Kidney (tissue), 14 donors: Measurements from ENCODE around the gene EMC1. TPM values are rescaled to one million over a fixed set of nuclear protein-coding genes. Genes with fewer than 3 reads are reported as not detected.
A peak's percentile ranks its signal among the peaks of the same experiment; 100 is the strongest.
"Not testable (repeated sequence)": the region's sequence is repeated elsewhere in the genome, so short reads cannot be mapped to it uniquely, and the experiment has no call there.

Experiments used
- DNase-seq, 5 donors: peaks; one replicate each; pipeline ENCODE4 v3.0.0-alpha.2; 2013 to 2020
- FAIRE-seq: peaks from 2 replicates; lab custom pipeline; 2012; peaks lifted over from hg19 to GRCh38; lab: Jason Lieb, UNC
- H3K27ac ChIP-seq, 2 donors: one replicate each; pipeline ENCODE4 v1.7.0; 2013; ENCODE audit warnings: low read depth in 2 of 2, low read length in 2 of 2, inconsistent platforms in 1 of 2
- H3K27me3 ChIP-seq: one replicate; pipeline ENCODE4 v1.7.1; 2013; ENCODE audit warnings: low read length, inconsistent platforms; ENCODE audit not compliant: control insufficient read depth, insufficient read depth
- H3K36me3 ChIP-seq, 3 donors: one replicate each; pipeline versions ENCODE4 v1.7.0 to v1.7.1; 2013; ENCODE audit warnings: low read length in 3 of 3, control low read depth in 1 of 3, inconsistent platforms in 1 of 3; ENCODE audit not compliant: insufficient read depth in 3 of 3, control insufficient read depth in 2 of 3
- H3K4me1 ChIP-seq, 3 donors: one replicate each; pipeline versions ENCODE4 v1.7.0 to v1.7.1; 2013; ENCODE audit warnings: low read length in 3 of 3, inconsistent platforms in 1 of 3, low read depth in 1 of 3; ENCODE audit not compliant: control insufficient read depth in 2 of 3, insufficient read depth in 2 of 3
- H3K4me3 ChIP-seq, 3 donors: one replicate each; pipeline versions ENCODE4 v1.7.0 to v1.8.1; 2013; ENCODE audit warnings: low read length in 3 of 3, control low read depth in 1 of 3, inconsistent platforms in 1 of 3
- H3K9ac ChIP-seq, 3 donors: one replicate each; pipeline versions ENCODE4 v1.7.0 to v1.7.1; 2013; ENCODE audit warnings: low read length in 3 of 3, control low read depth in 1 of 3, inconsistent platforms in 1 of 3
- H3K9me3 ChIP-seq, 3 donors: one replicate each; pipeline versions ENCODE4 v1.7.0 to v1.7.1; 2013; ENCODE audit warnings: low read length in 3 of 3, control low read depth in 1 of 3, inconsistent platforms in 1 of 3; ENCODE audit not compliant: control insufficient read depth in 2 of 3, insufficient read depth in 1 of 3
- intact Hi-C: fragments of 100-400 bp; cut with DNase I; formaldehyde crosslinking; loops from one replicate; pipeline ENCODE4 v1.11.1; 2022
- polyA plus RNA-seq: library from polyadenylated mRNA; stranded (reverse); fragments of 350-450 nt; fragmentation: Illumina TruSeq; extraction: RNeasy Lipid Tissue Mini Kit (QIAGEN cat#74804); gene quantifications from one replicate; pipeline ENCODE4 v1.2.3, GENCODE V29; 2014; ENCODE audit warnings: low read depth, low replicate concordance; ENCODE audit not compliant: insufficient read depth
- total RNA-seq: library from RNA; stranded (reverse); fragmentation: NEBNext Ultra II Directional; extraction: Animal tissue kit (Norgen Biotek cat#: 25700); gene quantifications from one replicate; pipeline ENCODE4 v1.2.1, GENCODE V29; 2021
- TF ChIP-seq, protein P1 (sequence below): IDR thresholded peaks from 3 replicates; pipeline ENCODE4 v1.5.1; 2012; ENCODE audit warnings: mild to moderate bottlenecking, moderate library complexity, borderline replicate concordance; ENCODE audit not compliant: insufficient read depth; ENCODE audit errors: extremely low read depth
- donor health status: control.
- donor health status: control.
- donor health status: control.
- donor health status: control.
- donor health status: control.
- donor health status: DM: yes; HTN: yes; CAD: no.
- donor health status: Normal renal cell carcinoma (clear cell type).

Gene EMC1
- total and polyA plus RNA-seq, 2 donors from 2014 or later: 14.7 to 42.0 TPM

DNA sequence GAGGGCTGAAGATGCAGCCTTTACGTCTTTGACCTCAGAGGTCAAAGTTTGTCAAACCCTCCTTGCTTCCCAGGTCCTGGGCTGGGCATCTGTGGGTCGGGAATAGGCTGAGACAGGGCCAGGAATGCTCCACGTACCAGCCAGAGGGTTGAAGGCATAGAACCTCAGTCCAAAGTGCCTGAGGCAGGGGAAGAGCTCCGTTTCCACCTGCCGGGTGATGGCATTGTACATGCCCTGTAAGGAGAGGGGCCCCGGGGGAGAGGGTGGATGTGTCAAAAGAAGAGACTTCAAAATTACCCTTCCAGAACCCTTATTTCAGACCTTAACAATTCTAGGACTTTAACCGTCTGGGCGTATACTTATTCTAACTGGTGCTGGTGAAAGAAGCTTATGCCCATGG is 33.6 kb upstream of the EMC1 start:
- TF ChIP-seq, protein P1, sequence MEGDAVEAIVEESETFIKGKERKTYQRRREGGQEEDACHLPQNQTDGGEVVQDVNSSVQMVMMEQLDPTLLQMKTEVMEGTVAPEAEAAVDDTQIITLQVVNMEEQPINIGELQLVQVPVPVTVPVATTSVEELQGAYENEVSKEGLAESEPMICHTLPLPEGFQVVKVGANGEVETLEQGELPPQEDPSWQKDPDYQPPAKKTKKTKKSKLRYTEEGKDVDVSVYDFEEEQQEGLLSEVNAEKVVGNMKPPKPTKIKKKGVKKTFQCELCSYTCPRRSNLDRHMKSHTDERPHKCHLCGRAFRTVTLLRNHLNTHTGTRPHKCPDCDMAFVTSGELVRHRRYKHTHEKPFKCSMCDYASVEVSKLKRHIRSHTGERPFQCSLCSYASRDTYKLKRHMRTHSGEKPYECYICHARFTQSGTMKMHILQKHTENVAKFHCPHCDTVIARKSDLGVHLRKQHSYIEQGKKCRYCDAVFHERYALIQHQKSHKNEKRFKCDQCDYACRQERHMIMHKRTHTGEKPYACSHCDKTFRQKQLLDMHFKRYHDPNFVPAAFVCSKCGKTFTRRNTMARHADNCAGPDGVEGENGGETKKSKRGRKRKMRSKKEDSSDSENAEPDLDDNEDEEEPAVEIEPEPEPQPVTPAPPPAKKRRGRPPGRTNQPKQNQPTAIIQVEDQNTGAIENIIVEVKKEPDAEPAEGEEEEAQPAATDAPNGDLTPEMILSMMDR: no peak
- no peak for DNase-seq
- Histone ChIP-seq H3K9ac (no peak overlapping the region), H3K36me3 (peaks cover 0 to 6% (median 5%) of the 10 kb centered on the region in 3 donors), H3K9me3 (no peaks in the 10 kb centered on the region), H3K27ac (no peak overlapping the region), H3K4me1 (peaks cover 0 to 4% (median 3%) of the 10 kb centered on the region in 3 donors), H3K27me3 (no peaks in the 10 kb centered on the region), H3K4me3 (no peak overlapping the region)
- intact Hi-C loops: no loop called here
- no peak for FAIRE-seq

DNA sequence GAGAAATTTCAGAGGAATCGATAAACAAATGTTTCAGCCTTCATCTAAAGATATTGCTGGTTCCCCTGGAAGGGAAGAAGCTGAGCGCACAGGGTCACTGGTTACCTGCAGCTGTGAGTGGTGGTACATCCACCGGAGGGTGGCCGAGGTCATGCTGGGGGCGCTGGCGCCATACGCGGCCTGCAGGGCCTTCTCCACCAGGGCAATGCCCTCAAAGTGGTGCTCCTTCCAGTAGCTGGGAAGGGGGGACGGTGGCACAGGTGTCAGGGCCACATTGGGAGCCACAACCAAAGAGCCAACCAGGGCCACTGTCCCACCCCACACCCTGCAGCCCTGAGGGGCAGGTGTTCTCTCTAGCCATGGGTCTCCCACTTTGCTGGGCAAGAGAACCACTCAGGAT is 32.6 kb upstream of the EMC1 start:
- Histone ChIP-seq H3K9ac (no peak overlapping the region), H3K27me3 (no peaks in the 10 kb centered on the region), H3K4me1 (peaks cover 0 to 1% (median 0%) of the 10 kb centered on the region in 3 donors), H3K27ac (no peak overlapping the region), H3K4me3 (no peak overlapping the region), H3K9me3 (no peaks in the 10 kb centered on the region), H3K36me3 (peaks cover 0 to 6% (median 5%) of the 10 kb centered on the region in 3 donors)
- TF ChIP-seq, protein P1: no peak
- intact Hi-C loops: no loop called here
- FAIRE-seq: no peak
- DNase-seq: no peak

GRCh38 chr1:19274636-19275035 is 23.3 kb upstream of the EMC1 start:
- intact Hi-C loops: no loop called here
- FAIRE-seq (no peak), DNase-seq (no peak)
- Histone ChIP-seq H3K36me3 (no peaks in the 10 kb centered on the region), H3K27me3 (peaks cover 5% of the 10 kb centered on the region), H3K4me1 (peaks cover 0 to 4% (median 4%) of the 10 kb centered on the region in 3 donors), H3K9ac (no peak overlapping the region), H3K27ac (no peak overlapping the region), H3K4me3 (no peak overlapping the region), H3K9me3 (no peaks in the 10 kb centered on the region)
- TF ChIP-seq, protein P1: no peak

DNA sequence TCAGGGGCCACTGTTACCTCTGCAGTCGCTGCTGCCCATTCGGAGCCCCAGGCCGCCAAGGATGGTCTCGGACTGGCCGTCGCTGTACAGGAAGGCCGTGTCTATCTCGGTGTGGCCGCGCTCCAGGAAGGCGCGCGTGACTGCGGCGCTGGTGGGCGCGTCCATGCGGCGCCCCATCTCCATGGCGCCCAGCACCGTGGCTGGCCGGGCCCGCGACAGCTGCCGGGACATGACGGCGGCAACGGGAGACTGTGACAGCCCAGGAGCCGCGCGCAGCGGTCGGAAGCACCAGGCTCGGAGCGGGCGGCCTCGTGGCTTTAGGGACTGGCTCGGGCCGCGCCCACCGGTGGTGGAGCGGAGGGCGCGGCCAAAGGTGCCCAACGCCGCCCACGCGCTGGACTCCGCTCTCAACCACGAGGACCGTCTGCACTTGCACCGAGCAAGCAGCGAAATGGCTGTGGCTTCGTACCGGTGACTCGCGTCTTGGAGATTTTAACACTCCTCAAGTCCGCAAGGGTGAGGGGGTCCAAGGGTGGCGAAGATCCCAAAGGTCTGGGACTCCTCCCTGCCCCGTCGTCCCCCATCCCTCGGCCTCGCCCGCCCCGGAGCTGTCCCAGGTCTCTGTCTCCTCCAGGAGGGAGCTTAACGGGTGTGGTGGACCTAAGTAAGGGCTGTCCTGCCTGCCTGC is 22.7 kb upstream of the EMC1 start:
- peak in 3 of 5 donors; percentile 21 to 59 (median 24) for DNase-seq
- peak overlapping the region in 1 of 3 donors; percentile 32 for H3K9ac ChIP-seq
- intact Hi-C loops: not testable (repeated sequence)

More for the DNA sequence above, 22.7 kb upstream of the EMC1 start:
- not testable (repeated sequence) for H3K27me3 ChIP-seq, H3K9me3 ChIP-seq, FAIRE-seq, H3K36me3 ChIP-seq, H3K4me1 ChIP-seq
- H3K27ac ChIP-seq: peak overlapping the region; percentile 32 to 53
- peak overlapping the region in 2 of 3 donors; percentile 12 to 54 for H3K4me3 ChIP-seq
